Measurements from ENCODE around the gene NMU.
"Not testable (repeated sequence)": the region's sequence is repeated elsewhere in the genome, so short reads cannot be mapped to it uniquely, and the experiment has no call there.

NMU gene

GRCh38 chr4:55635741-55636655, at the start of gene NMU:
Gene NMU (minus strand): TSS chr4:55636298. CDS start chr4:55636192, 106 bp downstream.
- DNase-seq = peak; percentile 36 to 62

GRCh38 chr4:55684276-55684675, 48.2 kb upstream of the NMU start:
- DNase-seq = no peak

DNA sequence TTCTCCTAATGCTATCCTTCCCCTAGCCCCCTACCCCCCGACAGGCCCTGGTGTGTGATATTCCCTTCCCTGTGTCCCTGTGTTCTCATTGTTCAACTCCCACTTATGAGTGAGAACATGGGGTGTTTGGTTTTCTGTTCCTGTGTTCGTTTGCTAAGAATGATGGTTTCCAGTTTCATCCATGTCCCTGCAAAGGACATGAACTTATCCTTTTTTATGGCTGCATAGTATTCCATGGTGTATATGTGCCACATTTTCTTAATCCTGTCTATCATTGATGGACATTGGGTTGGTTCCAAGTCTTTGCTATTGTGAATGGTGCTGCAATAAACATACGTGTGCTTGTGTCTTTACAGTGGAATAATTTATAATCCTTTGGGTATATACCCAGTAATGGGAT, 46.7 kb upstream of the NMU start:
- not testable (repeated sequence) for DNase-seq

DNA sequence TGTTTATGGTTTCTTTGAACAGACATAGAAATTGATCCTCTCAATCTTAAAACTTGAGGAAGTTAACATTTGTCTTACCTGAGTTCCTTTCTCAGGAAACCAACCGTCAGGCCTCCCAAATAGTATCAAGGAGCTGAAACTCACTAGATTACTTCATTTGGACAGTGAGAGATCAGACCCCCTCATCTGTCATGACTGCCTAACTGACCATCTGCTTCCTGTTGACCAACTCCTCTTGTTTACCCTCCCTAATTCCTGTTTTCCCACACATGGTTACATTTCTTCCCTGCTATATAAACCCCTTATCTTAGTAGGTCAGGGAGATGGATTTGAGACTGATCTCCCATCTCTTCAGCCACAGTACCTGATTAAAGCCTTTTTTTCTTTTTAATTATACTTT, 46.2 kb upstream of the NMU start:
- no peak for DNase-seq

DNA sequence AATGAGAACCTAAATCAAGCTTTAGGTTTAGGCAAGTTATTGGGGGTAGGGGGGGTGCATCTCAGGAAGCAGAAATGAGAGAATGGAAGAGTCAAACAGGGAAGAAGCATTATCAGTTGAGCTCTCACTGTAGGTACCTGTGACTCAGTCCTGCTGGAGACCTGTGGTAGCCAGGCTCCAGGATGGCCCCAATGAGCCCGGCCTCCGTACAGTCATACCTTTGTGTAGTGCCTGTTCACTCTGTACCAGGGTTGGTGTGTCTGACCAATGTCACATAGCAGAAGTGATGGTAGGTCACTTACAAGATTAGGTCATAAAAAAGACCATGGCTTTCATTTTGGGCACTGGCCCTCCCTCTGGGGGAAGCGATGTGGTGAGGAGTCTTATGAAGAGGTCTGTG, 45.3 kb upstream of the NMU start:
- DNase-seq = no peak

DNA sequence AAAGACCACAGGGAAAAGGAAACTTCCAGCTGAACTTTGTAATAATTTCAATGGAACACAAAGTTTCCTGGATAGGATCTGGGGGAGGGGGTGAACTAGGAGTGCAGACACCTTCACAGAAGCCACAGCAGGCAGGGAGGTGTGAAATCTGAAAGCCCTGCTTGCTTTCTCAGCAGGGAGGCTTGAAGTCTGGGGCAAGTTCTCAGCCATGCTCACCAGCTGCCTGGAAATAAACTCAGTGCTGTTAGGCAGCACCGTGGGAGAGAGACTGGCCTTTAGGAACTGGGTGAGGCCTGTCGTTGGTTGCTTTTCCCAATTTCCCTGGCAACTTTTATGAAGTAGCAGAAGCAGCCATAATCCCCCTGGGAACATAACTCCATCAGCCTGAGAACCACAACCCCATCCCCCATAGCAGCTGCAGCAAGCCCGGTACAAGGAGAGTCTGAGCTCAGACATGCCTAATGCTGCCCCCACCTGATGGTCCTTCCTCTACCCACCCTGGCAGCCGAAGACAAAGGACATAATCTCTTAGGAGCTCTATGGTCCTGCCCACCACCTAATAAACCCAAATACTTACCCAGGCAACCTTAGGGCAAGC, 39.2 kb upstream of the NMU start:
- no peak for DNase-seq

- DNase-seq = no peak
Observed at GRCh38 chr4:55673424-55673823, 37.3 kb upstream of the NMU start.

DNA sequence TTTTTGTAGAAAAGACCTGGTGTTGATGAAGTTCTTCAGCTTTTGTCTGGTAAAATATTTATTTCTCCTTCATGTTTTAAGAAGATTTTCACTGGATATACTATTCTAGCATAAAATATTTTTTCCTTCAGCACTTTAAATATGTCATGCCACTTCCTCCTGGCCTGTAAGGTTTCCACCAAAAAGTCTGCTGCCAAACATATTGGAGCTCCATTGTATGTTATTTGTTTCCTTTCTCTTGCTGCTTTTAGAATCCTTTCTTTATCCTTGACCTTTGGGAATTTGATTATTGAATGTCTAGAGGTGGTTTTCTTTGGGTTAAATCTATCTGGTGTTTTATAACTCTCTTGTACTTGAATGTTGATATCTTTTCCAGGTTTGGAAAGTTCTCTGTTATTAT, 35.6 kb upstream of the NMU start:
- DNase-seq = no peak

GRCh38 chr4:55670695-55671094, 34.6 kb upstream of the NMU start:
- no peak for DNase-seq

DNA sequence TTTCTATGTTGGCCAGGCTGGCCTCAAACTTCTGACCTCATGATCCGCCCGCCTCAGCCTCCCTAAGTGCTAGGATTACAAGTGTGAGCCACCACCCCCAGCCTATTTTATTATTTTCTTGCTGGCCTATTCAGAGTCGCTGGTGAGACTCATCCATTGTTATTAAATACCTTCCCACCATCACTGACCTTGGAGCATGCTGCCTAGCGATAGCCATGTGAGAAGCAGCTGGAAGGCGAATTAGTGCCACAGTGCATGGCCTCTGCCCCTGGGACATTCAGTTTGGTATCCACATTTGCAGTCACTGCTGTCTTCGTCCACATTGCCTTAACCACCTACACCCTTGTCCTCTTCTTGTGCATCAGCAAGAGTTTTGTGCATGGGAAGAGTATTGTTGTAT, 32.4 kb upstream of the NMU start:
- no peak for DNase-seq

- no peak for DNase-seq
Observed at GRCh38 chr4:55666535-55666934, 30.4 kb upstream of the NMU start.

- DNase-seq = no peak
Observed at GRCh38 chr4:55663145-55663544, 27.0 kb upstream of the NMU start.

DNA sequence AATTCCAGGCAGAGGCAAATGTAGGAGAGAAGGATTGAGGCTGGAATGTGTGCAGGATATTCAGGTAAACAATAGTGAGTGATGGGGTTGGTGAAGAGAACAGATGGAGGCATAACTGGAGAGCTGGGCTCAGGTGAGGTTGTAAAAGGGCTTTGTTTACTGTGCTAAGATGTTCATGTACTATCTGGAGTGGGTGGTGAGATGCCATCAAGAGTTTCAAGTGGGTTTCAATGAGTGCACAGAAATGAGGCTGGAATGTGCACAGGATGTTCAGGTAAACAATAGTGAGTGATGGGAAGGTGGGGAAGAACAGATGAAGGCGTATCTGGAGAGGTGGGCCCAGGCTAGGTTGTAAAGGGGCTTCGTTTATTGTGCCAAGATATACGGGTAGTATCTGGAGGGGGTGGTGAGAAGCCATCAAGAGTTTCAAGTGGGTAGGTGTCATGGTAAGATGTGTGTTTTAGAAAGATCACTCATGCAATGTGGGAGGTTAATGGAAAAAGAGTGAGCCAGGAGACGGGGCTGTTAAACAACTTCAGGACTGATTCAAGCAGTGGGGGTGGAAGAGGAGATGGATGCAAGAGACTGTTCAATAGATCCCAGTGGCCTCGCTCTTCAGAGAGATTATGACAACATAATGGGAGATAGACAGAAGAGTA, 25.4 kb upstream of the NMU start:
- no peak for DNase-seq

- DNase-seq = no peak
Observed at GRCh38 chr4:55658657-55659056, 22.6 kb upstream of the NMU start.

GRCh38 chr4:55654131-55654530, 18.0 kb upstream of the NMU start:
- no peak for DNase-seq

GRCh38 chr4:55650483-55650882, 14.4 kb upstream of the NMU start:
- no peak for DNase-seq

DNA sequence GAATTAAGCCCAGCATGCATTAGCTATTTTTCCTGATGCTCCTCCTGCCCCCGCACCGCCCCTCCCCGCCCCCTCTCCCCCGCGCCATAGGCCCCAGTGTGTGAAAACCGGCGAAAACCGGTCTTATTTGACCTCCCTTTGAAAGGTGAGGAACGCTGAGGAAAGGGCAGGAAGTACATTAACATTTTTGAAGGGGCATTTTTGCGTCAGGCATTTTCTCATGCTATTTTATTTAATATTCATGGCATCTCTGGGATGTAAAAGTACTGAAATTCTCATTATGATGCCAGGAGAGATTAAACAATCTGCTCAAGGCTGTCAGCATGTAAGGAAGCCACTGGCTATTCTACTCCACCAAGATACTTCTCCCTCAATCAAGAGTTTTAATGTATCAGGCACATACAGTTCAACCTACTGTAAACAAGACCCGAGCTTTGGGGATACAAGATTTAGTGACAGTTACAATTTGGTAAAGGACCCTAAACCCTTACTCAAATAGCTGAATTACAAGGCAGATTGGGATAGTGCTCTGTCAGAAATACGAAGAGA, 1.2 kb upstream of the NMU start:
- DNase-seq = no peak

DNA sequence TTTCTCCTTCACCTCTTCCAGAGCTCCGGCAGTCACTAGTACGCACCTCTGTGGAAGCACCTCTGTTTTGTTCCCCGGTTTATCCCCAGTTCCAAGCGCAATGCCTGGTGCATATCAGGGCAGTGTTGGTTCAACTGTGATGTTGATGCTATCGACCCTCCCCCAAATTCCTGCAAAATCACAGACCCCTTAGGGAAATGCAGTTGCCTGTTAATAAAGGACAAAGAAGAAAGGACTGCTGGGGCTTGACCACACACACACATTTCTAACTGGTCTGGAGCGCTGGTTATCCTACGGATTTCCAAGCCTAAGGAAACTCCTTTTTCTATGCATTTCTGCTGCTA, 530 bp upstream of the NMU start:
- no peak for DNase-seq

DNA sequence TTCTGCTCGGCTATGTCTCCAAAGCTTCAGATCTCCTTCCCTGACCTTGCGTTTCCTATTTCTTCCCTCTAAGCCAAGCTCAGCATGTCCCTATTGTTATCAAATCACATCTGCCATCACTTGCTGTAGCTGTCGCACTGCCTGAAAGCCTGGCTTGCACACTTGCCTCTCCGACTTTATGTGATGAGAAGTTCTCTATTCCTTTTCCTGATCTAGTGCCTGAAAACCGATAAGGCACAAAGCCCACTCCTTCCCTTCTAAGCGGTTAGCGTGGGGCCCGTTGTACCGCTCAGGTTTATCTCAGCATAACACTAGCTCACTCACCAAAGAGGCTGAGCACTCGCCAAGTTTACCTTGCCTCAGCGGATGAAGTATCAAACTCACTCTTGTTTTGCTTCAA, 816 bp downstream of the NMU start:
- DNase-seq = no peak

DNA sequence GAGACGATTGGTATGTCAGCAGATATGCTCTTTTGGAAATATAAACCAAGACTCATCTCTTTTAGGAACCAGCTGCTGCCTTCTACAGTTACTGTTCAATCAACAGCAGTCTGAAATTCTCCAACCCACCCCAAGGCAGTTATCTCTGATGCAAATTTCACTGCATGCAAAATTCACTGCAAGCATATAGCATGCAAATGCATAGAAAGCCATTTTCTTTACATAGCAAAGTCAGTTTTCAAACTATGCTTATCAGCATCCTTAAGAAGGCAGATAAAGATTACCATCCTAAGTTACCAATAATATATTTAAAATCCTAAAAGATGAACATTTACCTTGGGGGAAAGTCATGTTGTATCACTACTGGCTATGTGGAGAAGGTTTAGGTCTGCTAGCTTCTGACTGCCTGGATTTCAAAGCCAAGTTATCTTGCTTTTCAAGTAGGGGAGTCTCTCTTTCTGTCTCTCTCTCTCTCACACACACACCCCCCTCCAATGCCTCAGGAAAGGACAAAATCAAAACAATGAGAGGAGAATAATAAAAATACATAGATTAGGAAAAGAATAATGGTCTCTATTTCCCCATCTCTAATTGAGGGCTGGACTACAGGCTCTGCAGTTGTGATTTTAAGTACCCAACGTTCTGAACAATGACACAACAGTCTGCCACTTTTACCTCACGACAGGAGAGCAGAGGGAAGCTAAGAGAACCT, 1.5 kb downstream of the NMU start:
- DNase-seq = no peak

- no peak for DNase-seq
Observed at GRCh38 chr4:55633903-55634302, 2.2 kb downstream of the NMU start.

DNA sequence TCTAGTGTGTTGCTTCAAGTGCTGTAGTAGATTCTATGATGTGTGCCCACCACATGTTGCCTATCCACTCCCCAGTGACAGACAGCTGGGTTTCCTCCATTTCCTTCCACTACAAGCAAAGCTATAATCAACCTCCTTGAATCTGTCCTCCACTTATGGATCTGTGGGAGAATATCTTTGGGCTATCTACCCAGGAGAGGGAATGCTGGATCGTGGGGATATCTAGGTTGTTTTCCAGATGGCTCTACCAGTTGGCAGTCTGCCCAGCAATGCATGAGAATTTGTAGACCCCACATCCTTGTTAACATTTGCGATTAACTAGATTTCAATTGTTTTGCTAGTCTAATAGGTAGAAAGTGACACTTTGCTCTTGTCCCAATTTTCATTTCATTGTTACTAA, 10.3 kb downstream of the NMU start:
- DNase-seq = no peak

GRCh38 chr4:55624063-55624462, 12.0 kb downstream of the NMU start:
- not testable (repeated sequence) for DNase-seq
